HG02938 (cell line): Measurements from ENCODE around the gene TPR.
A peak's percentile ranks its signal among the peaks of the same experiment; 100 is the strongest.
"Not testable (repeated sequence)": the region's sequence is repeated elsewhere in the genome, so short reads cannot be mapped to it uniquely, and the experiment has no call there.

Source experiments
- ATAC-seq: cut with Tn5 transposase; IDR thresholded peaks from one replicate; pipeline ENCODE4 v1.9.1; 2021; ENCODE audit warnings: mild to moderate bottlenecking, moderate library complexity; ENCODE audit not compliant: unreplicated experiment

TPR gene

DNA sequence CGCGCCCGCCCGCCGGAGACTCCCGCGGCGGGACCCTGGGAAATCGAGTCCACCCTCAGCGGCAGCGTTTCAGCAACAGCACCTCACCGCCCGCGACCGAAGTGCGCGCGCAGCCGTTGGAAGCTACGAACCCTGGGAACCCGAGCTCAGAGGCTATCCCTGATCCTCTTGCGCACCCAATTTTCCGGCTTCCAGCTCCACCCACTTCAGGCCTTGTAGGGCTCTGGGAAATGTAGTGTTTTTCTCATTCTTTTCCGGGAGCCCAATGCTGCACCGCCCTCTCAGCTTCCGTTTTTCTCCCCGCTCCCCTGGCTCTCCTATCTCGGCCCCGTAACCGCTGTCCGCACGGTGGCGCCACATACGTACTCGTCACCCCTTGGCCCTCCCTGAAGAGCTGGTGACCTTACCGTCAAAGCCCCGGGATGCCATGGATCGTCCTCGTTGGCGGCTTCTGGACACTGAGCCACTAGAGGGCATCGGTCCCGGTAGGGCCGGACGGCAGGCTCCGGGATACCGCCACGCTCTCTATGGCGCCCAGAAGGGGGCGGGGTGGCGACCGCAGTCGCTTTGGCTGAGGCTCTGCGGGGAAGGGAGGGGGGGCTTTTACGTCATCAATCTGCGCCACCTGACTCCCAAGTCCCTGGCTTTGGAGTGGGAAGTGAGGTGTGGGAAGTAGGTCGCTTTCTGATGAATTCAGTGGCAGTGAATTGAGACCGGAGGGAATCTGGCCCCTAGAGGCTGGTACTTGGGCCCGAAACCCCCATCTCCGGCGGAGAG, at the start of gene TPR, which contains the start of gene ODR4:
TPR (minus strand) TSS at position 102 of the 777 bp plus-strand sequence. CDS start 225 bp downstream, outside the sequence.
ODR4 (plus strand) TSS at position 687 of the 777 bp plus-strand sequence. CDS start 3,948 bp downstream, outside the sequence.
- ATAC-seq: peak; percentile 91

- no peak for ATAC-seq
These were observed 49.5 kb upstream of the TPR start for GRCh38 chr1:186424539-186424938.

- no peak for ATAC-seq
These were observed 46.4 kb upstream of the TPR start for GRCh38 chr1:186421446-186421845.

GRCh38 chr1:186420923-186421322, 45.9 kb upstream of the TPR start:
- ATAC-seq: peak; percentile 81

DNA sequence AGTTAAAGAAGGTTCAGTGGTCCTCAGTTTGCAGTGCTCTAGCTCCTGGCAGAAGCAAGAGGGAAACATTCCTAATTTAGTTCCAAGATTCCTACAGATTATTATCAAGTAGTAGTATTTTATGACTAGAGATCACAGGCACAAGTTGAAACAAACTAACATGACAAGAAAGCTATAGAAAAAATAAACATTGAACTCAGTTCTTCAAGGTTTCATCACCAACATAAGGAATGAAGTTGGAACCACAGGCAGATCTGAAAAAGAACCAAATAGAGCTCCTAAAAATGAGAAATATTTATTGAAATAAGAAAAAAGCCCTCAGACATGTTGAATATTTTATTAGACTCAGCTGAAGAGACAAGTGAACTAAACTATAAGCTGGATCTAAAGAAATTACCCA, 45.3 kb upstream of the TPR start:
- ATAC-seq: no peak

GRCh38 chr1:186418503-186418902, 43.5 kb upstream of the TPR start:
- no peak for ATAC-seq

GRCh38 chr1:186413319-186413718, 38.3 kb upstream of the TPR start:
- ATAC-seq: no peak

DNA sequence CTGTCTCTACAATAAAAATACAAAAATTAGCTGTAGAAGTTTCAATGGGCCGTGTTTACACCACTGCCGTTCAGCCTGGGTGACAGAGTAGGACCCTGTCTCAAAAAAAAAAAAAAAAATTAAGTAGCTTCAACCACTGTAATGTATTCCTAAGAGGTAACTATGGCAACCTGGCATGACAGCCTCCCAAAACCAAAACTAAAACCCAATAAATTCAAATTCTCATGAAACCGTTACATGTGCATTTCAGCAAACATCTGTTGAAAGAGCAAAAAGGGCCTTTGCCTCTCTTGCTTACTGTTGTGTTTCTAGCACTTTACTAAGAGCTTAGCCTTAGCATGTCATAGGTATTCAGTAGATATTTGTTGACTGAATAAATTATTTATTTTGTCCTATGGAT, 34.0 kb upstream of the TPR start:
- ATAC-seq: peak; percentile 87

GRCh38 chr1:186404454-186405051, 29.5 kb upstream of the TPR start:
- ATAC-seq: no peak

- ATAC-seq: no peak
These were observed 28.6 kb upstream of the TPR start for GRCh38 chr1:186403632-186404031.

- not testable (repeated sequence) for ATAC-seq
These were observed 26.4 kb upstream of the TPR start for GRCh38 chr1:186401446-186401845.

DNA sequence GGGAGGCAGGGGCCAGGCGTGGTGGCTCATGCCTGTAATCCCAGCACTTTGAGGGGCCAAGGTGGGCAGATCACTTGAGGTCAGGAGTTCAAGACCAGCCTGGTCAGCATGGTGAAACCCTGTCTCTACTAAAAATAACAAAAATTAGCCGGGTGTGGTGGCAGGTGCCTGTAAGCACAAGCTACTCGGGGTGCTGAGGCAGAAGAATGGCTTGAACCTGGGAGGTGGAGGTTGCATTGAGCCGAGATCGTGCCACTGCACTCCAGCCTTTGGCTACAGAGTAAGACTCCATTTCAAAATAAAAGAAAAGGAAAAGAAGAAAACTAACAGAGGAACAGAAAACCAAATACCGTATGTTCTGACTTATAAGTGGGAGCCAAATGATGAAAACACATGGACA, 17.7 kb upstream of the TPR start:
- ATAC-seq: not testable (repeated sequence)

- ATAC-seq: no peak
These were observed 16.8 kb upstream of the TPR start for GRCh38 chr1:186391841-186392240.

GRCh38 chr1:186390925-186391324, 15.9 kb upstream of the TPR start:
- no peak for ATAC-seq

GRCh38 chr1:186386725-186387383, 11.8 kb upstream of the TPR start:
- ATAC-seq: no peak

GRCh38 chr1:186375929-186376319, 871 bp upstream of the TPR start:
- ATAC-seq: peak; percentile 4

DNA sequence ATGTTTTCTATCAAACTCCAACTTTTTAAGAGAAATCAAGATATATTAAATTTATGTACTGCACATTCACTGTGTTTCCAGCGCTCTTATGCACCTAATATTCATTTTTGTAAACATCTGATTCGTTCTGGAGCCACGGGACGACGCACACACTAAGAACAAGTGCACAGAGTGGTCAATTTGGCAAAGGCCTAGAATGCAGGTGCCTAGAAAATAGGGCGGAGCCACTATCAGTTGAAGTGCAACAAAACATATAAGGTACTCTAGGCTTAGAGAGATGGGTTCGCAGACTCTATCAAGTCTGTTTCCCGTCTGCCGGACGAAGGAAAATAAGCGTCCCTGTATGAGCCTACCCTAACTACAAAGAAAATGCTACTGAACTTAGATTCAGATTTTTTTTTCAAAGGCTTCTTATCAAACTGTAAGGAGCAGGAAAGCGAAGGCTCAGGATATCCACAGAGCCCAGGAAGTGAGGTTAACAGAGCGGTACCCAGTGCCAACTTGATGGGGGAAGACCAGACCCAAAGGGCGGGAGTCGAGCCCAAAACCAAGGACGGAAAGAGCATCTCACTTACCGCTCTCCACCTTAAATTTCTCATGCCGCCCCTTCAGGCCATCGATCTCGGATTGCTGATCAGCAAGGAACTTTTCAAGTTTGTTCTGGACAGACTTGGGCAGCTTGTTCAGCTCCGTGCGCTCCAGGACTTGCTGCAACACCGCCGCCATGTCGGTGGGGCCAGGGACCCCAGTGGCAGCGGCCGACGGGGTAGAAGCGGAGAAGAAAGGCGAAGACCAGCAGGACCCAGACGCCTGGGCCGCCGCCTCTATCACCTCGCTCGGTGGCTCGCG, 526 bp downstream of the TPR start:
- peak; percentile 38 for ATAC-seq

DNA sequence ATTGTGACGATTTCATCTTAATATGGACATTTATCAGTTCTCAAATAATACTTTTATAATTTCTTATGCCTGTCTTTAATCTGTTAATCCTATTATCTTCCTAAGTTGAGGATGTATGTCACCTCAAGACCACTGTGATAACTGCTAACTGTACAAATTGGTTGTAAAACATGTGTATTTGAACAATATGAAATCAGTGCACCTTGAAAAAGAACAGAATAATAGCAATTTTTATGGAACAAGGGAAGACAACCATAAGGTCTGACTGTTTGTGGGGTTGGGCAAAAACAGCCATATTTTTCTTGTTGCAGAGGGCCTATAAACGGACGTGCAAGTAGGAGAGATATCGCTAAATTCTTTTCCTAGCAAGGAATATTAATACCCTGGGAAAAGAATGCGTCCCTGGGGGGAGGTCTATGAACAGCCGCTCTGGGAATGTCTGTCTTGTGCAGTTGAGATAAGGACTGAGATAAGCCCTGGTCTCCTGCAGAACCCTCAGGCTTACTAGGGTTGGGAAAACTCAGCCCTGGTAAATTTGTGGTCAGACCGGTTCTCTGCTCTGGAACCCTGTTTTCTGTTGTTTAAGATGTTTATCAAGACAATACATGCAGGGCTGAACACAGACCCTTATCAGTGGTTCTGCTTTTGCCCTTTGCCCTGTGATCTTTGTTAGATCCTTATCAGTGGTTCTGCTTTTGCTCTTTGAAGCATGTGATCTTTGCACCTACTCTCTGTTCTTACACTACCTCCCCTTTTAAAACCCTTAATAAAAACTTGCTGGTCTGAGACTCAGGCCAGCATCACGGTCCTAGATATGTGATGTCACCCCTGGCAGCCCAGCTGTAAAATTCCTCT, 27.0 kb downstream of the TPR start:
- ATAC-seq: not testable (repeated sequence)

GRCh38 chr1:186340772-186341171, 34.3 kb downstream of the TPR start:
- no peak for ATAC-seq

DNA sequence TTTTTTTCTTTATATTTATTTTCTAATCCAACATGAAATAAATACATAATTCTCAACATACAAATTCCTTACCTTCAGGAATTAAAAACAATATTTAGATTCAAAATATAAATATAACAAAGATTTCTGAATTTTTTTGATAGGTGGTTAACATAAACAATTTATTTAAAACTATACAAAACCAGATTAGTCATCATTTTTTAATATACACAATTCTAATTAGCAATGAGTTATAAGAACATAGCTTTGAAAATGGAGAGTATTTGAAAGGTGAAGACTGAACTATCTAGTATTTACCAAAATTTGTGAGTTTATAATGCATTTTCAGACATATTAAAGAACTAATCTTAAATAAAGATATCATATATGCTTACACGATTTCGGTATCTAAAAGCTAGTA, 37.5 kb downstream of the TPR start:
- ATAC-seq: no peak
